HG03159 (cell line): ENCODE measurements around the gene KRT86.
"Not testable (repeated sequence)": the region's sequence is repeated elsewhere in the genome, so short reads cannot be mapped to it uniquely, and the experiment has no call there.

ENCODE experiments used
- ATAC-seq: cut with Tn5 transposase; IDR thresholded peaks from one replicate; pipeline ENCODE4 v1.9.1; 2021; ENCODE audit warnings: mild to moderate bottlenecking, moderate library complexity; ENCODE audit not compliant: unreplicated experiment

The KRT86 gene

GRCh38 chr12:52251367-52252051 lies 22.9 kb upstream of the KRT86 start:
- ATAC-seq: no peak

DNA sequence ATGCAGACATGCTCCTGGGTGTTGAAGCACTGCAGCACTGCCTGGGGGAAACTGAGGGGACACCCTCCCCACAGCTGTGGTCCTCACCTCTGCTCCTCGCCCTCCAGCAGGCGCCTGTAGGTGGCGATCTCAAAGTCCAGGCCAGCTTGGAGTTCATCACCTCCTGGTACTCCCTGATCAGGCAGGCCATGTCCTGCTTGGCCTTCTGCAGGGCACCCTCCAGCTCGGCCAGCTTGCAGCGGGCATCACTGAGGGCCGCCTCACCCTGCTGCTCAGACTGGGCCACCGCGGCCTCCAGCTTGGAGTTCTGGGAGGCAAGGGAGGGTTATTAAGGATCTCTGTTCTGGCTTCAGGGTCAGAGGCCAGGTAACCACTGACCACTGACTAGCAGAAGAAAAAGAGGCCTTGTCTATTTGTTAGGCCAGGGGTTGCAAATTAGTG lies 22.2 kb upstream of the KRT86 start:
- not testable (repeated sequence) for ATAC-seq

DNA sequence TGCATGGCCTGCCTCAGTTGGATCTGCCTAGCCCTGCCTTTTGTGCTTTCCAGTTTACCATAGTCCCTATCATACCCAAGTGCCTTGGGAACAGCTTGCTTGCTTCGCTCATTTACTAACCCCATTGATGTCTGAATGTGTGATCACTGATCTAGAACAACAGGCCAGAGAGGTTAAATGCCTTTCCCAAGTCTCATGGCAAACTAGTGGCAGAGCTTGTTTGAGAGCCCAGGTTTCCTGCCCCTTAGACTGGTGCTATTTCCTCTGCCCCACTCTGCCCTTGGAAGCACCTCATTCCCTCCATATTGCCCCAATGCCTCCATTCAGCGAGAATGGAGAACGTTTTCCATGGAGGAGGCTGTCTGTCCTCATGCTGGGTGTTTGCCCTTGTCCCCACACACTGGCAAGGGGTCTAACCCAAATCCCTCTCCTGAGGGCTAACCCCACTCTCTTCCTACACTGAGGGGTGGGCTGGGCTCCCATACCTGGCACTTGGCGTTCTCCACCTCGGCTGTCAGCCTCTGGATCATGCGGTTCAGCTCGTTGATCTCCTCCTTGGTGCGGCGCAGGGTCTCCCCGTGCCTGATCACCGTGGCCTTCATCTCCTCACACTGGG lies 21.6 kb upstream of the KRT86 start:
- no peak for ATAC-seq

GRCh38 chr12:52253391-52254179 lies 20.9 kb upstream of the KRT86 start:
- ATAC-seq: no peak

GRCh38 chr12:52254180-52254964 lies 20.1 kb upstream of the KRT86 start:
- no peak for ATAC-seq

DNA sequence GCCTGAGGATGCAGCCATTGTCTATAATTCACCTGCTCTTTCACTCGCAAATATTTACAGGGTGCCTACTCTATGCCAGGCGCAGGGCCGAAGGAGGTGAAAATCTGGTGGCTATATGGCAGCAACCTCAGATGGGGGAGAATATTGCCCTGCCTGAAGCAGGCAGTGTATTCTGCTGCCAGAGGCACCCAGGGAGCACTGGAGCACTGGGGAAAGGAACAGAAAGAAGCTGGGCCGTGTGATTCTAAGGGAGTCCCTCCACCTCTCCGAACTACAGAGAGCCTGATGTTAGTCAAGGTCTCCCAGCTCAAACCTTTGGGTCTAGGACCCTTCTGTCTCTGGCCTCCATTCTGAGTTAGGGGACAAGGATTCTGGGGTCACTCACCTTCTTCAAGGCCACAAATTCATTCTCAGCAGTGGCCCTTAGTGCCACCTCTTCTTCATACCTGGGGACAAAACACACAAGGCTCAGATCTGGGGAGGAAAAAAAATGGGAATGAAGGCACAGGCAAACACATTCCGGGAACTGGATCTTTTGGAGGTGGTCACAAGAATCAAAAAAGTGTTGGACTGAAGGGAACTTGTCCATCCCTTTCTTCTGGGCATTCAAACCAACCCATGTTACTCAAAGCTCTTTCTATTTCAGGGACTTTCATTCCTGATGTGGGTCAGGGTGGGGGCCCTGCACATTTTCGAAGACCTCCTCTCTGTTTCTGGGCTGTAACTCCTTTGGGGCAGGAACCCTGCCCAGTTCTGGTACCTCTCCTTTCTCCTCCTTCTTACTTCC lies 19.3 kb upstream of the KRT86 start:
- no peak for ATAC-seq

DNA sequence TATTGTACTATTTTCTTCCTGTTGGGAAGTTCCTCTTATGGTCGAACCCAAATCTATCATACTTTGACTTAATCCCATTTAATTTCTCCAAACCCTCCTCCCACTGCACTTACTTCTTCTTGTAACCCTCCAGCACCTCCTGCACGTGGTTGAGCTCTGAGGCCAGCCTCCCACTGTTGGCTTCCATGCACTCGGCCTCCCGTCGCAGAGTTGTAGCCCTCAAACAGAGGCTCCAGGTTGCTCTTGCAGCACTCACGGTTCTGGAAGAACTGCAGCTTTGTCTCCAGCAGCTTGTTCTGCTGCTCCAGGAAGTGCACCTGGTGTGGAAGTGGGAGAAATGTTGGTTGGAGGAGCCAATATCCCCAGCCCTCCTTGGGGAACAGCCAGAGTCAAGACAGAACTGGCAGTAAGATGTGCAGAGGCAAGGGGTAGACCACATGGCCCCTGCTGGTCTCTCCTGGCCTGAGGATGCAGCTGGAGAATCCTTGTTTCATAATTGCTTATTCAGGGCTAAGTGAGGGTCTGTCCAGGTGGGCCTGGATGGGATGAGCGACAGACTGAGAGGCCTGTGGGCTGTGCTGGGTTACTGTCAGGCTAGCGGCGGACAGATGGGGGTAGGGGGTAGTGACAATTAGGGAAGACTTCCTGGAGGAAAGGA lies 18.4 kb upstream of the KRT86 start:
- ATAC-seq: no peak

GRCh38 chr12:52256584-52256935 lies 17.9 kb upstream of the KRT86 start:
- no peak for ATAC-seq

DNA sequence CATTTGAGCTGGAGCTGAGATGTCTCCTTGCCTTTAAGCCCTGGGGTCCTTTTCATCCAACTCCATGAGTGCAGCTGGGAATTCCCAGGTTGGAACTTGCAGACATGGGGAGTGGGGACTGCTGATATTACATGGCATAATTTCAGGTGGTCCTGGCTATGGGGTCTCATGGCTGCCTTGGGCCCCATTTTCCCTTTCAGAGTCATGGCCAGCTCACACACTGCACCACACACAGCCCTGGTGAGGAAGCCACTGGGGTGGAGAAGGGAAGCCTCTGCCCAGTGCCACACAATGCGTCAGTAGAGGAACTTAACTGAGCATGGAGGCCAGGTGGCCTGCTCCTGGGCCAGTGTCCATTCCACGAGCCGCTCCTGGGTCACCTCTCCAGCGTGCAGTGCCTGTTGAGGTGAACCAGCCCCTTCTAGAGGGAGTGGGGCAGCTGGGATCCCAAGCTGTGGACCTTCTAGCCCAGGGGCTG lies 17.3 kb upstream of the KRT86 start:
- ATAC-seq: no peak

GRCh38 chr12:52257922-52258321 lies 16.5 kb upstream of the KRT86 start:
- not testable (repeated sequence) for ATAC-seq

- no peak for ATAC-seq
Measured at GRCh38 chr12:52258335-52258901, 16.0 kb upstream of the KRT86 start.

DNA sequence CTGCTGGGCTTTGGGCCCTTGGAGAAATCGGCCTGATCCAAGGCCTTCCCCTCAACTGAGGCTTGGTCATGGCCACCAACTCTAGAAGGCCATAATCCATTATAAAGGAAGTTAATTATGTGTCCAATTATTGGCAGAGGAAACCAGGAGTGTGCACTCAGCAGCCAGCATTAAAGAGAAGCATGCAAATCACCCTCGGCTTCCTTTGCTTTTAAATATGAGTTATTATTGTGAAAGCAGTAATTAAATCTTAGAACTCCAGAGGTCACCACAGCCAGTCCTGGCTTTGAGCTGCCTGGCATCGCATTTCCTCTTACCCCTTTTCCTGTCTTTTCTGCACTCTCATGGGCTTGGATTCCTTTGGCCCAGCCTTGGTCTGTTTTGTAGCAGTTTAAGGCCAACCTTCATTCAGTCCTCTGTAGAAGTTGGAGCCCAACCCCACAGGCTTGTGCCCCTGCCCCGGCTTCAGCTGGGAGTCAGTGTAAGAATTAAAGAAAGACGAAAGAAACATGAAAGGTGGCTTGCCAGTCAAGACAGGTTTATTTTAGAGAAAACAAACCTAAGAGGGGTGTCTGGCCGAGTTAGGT lies 14.7 kb upstream of the KRT86 start:
- ATAC-seq: no peak

DNA sequence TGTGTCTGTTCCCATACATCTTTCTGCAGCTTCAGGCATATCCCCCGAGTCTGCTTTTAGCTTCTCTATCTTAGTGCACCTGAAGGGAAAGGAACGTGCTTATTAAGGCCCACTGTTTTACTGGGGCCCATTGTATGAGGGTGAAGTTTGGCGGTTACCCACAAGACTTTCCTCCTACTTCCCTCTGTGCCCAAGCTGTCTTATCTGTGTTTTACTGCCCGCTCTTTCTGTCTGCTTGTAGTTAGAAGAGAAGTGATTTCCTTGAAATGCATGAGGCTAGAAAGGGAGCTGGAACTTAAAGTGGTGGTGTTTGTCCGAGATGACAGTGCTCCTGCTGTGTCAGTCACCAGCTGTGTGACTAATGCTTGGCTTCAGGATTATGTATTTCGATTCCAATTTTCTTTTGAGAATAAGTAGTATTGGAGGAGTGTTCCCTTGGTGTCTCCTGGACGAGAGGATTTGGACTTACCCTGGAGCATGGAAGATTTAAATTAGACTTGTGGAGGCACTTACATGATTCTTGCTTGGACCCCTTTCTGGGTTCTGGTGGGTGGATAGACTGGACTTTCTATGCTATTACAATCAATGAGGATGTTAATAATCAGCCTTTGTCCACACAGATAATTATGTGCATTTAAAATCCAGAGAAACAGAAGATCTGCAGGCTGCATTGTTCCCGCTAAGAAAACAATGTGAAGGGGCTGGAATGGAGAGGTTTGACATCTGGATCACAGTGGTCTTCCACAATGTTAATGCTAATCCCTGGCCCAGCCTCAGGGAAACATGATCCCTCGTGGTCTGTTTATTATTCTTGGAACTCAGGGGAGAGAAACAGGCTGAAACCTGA lies 13.9 kb upstream of the KRT86 start:
- ATAC-seq: no peak

GRCh38 chr12:52261208-52261484 lies 13.3 kb upstream of the KRT86 start:
- ATAC-seq: no peak

DNA sequence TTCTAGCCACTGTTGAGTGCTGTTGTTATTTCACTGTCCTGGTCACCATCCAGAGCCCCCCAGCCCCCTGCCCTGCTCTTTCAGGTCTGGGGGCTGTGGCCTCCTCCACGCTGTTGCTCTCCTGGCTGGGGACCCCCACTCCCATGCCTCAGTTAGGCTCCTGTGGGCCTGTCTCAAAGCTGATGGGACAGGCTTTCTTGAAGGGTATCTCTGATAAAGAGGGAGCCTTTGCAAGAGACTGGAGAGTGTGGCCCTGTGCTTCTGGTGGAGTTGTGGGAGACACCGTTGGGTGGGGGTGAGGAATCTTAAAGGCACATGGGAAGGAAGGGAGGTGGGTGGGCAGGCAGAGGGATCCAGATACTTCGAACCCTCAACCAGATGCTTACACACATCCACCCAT lies 12.2 kb upstream of the KRT86 start:
- no peak for ATAC-seq

DNA sequence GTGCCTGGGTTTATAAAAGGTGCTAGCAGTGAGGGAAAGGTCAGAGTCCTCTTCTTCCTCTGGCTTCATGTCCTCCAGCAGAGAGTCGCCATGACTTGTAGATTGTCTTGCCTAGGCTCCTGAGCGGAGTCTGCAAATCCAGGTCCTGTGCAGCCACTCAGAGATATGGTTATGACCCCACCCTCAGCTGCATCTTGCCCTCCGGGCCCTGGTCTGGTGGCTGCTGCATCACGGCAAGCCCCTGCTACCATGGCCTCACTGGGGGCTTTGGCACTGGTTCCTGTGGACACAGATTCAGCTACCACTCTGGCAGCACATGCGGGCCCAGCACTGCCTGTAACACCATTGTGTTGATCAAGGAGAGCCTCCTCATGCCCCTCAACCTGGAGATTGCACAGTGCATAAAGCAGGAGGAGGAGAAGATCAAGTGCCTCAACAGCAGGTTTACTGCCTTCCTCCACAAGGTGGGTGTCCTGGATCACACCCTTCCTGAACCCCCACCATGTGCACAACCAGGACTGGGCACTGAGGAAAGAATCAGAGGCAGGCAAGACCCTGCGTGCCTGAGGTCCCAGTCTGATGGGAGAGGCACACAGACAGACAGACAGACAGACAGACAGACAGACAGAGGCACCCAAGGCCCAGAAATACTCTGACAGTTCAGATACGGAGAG lies 10.5 kb upstream of the KRT86 start:
- no peak for ATAC-seq

GRCh38 chr12:52264435-52264825 lies 10.0 kb upstream of the KRT86 start:
- ATAC-seq: no peak

DNA sequence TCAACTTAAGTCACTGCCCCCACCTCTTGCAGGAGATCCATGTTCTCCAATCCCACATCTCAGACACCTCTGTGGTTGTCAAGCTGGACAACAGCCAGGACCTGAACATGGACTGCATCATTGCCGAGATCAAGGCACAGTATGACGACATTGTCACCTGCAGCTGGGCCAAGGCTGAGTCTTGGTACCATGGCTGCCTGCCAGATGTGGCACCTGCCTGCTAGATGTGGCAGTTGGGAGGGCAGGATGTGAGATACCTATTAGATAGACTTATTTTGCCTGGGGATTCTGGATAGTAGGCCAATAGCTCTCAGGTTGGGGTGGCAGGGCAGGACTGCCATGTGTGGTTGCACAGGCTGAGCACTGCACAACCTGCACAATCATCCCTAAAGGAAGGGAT lies 7.9 kb upstream of the KRT86 start:
- ATAC-seq: no peak
